ENCODE data around the gene GFM2.

DNA sequence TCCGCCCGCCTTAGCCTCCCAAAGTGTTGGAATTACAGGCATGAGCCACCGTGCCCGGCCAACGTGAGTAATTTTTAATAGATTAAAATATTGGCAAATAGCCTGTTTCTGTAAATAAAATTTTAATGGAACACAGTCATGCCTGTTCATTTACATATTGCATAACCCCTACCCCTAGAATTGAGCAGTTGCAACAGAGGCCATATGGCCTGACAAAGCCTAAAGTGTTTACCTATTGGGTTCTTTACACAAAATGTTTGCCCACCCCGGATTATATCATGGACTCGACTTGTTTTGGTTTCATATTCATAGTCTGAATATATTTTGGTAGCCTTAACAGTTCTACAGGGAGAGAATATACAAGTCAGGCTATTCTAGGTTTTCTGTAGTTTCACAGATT is 5.4 kb upstream of the GFM2 start:
- TF ChIP-seq, protein P1, sequence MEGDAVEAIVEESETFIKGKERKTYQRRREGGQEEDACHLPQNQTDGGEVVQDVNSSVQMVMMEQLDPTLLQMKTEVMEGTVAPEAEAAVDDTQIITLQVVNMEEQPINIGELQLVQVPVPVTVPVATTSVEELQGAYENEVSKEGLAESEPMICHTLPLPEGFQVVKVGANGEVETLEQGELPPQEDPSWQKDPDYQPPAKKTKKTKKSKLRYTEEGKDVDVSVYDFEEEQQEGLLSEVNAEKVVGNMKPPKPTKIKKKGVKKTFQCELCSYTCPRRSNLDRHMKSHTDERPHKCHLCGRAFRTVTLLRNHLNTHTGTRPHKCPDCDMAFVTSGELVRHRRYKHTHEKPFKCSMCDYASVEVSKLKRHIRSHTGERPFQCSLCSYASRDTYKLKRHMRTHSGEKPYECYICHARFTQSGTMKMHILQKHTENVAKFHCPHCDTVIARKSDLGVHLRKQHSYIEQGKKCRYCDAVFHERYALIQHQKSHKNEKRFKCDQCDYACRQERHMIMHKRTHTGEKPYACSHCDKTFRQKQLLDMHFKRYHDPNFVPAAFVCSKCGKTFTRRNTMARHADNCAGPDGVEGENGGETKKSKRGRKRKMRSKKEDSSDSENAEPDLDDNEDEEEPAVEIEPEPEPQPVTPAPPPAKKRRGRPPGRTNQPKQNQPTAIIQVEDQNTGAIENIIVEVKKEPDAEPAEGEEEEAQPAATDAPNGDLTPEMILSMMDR (IDR thresholded peaks at IDR 0.05; ENCODE audit: poor library complexity, severe bottlenecking): no peak
- TF ChIP-seq EZH2 (IDR thresholded peaks at IDR 0.05; ENCODE audit: borderline replicate concordance, insufficient read depth, low read length, poor library complexity, severe bottlenecking): no peak
- TF ChIP-seq POLR2AphosphoS5 (IDR thresholded peaks at IDR 0.05): no peak
